ENCODE measurements around the gene CHRNA9. TPM values are rescaled to one million over a fixed set of nuclear protein-coding genes. Genes with fewer than 3 reads are reported as not detected.
"Not testable (repeated sequence)": the region's sequence is repeated elsewhere in the genome, so short reads cannot be mapped to it uniquely, and the experiment has no call there.

CHRNA9 gene
- total RNA-seq, result not detected

GRCh38 chr4:40334591-40335524 lies at the start of gene CHRNA9:
Gene CHRNA9 (plus strand): TSS chr4:40335333. CDS start chr4:40335468, 135 bp downstream.
- DNase-seq (ENCODE audit: low spot score in 2 of 2) (no peak), FAIRE-seq (no peak)

- DNase-seq (ENCODE audit: low spot score in 2 of 2) (no peak), FAIRE-seq (no peak)
Observed at GRCh38 chr4:40285692-40286091, 49.4 kb upstream of the CHRNA9 start.

GRCh38 chr4:40288566-40288965 lies 46.6 kb upstream of the CHRNA9 start:
- no peak for FAIRE-seq

GRCh38 chr4:40289366-40290188 lies 45.6 kb upstream of the CHRNA9 start:
- DNase-seq (ENCODE audit: low spot score in 2 of 2) (no peak), FAIRE-seq (no peak)

More at GRCh38 chr4:40288566-40288965, 46.6 kb upstream of the CHRNA9 start:
- no peak for DNase-seq (ENCODE audit: low spot score in 2 of 2)

GRCh38 chr4:40290611-40291186 lies 44.4 kb upstream of the CHRNA9 start:
- not testable (repeated sequence) for FAIRE-seq; DNase-seq (ENCODE audit: low spot score in 2 of 2)

- FAIRE-seq (no peak), DNase-seq (ENCODE audit: low spot score in 2 of 2) (no peak)
Observed at GRCh38 chr4:40292313-40292759, 42.8 kb upstream of the CHRNA9 start.

GRCh38 chr4:40294339-40294738 lies 40.8 kb upstream of the CHRNA9 start:
- DNase-seq (ENCODE audit: low spot score in 2 of 2) (no peak), FAIRE-seq (no peak)

GRCh38 chr4:40295030-40295429 lies 40.1 kb upstream of the CHRNA9 start:
- FAIRE-seq; DNase-seq (ENCODE audit: low spot score in 2 of 2): not testable (repeated sequence)

- FAIRE-seq (no peak), DNase-seq (ENCODE audit: low spot score in 2 of 2) (no peak)
Observed at GRCh38 chr4:40295572-40295971, 39.6 kb upstream of the CHRNA9 start.

GRCh38 chr4:40299126-40299525 lies 36.0 kb upstream of the CHRNA9 start:
- FAIRE-seq (no peak), DNase-seq (ENCODE audit: low spot score in 2 of 2) (no peak)

GRCh38 chr4:40299811-40300292 lies 35.3 kb upstream of the CHRNA9 start:
- FAIRE-seq, result no peak

GRCh38 chr4:40300371-40301162 lies 34.6 kb upstream of the CHRNA9 start:
- no peak for DNase-seq (ENCODE audit: low spot score in 2 of 2)

More at GRCh38 chr4:40299811-40300292, 35.3 kb upstream of the CHRNA9 start:
- DNase-seq (ENCODE audit: low spot score in 2 of 2), result no peak

GRCh38 chr4:40301603-40302002 lies 33.5 kb upstream of the CHRNA9 start:
- DNase-seq (ENCODE audit: low spot score in 2 of 2) (no peak), FAIRE-seq (no peak)

More at GRCh38 chr4:40300371-40301162, 34.6 kb upstream of the CHRNA9 start:
- no peak for FAIRE-seq

- FAIRE-seq, result no peak
- DNase-seq (ENCODE audit: low spot score in 2 of 2), result no peak
Observed at GRCh38 chr4:40303751-40304150, 31.4 kb upstream of the CHRNA9 start.

GRCh38 chr4:40305328-40306170 lies 29.6 kb upstream of the CHRNA9 start:
- no peak for DNase-seq (ENCODE audit: low spot score in 2 of 2)
- FAIRE-seq, result no peak

GRCh38 chr4:40306226-40306625 lies 28.9 kb upstream of the CHRNA9 start:
- FAIRE-seq, result no peak
- no peak for DNase-seq (ENCODE audit: low spot score in 2 of 2)

GRCh38 chr4:40306976-40307375 lies 28.2 kb upstream of the CHRNA9 start:
- no peak for FAIRE-seq

GRCh38 chr4:40307627-40308497 lies 27.3 kb upstream of the CHRNA9 start:
- no peak for DNase-seq (ENCODE audit: low spot score in 2 of 2)
- FAIRE-seq, result no peak

More at GRCh38 chr4:40306976-40307375, 28.2 kb upstream of the CHRNA9 start:
- no peak for DNase-seq (ENCODE audit: low spot score in 2 of 2)
